Osteoblast (primary cell): ENCODE data around the gene MAGEB3. TPM values are rescaled to one million over a fixed set of nuclear protein-coding genes. Genes with fewer than 3 reads are reported as not detected.
"Not testable (repeated sequence)": the region's sequence is repeated elsewhere in the genome, so short reads cannot be mapped to it uniquely, and the experiment has no call there.

Experiments used
- DNase-seq: peaks from one replicate; pipeline ENCODE4 v3.0.0; 2011; ENCODE audit warnings: low spot score, mixed read lengths; ENCODE audit not compliant: insufficient read length; ENCODE audit errors: missing footprints
- H2AFZ ChIP-seq: 2 replicates; pipeline ENCODE4 v1.6.0; 2011; ENCODE audit warnings: mild to moderate bottlenecking, low read length
- H3K27ac ChIP-seq: 2 replicates; pipeline ENCODE4 v1.5.1; 2011; ENCODE audit warnings: mild to moderate bottlenecking, low read depth, low read length, moderate library complexity
- H3K27me3 ChIP-seq: 2 replicates; pipeline ENCODE4 v1.6.0; 2012; ENCODE audit warnings: mild to moderate bottlenecking, control low read depth, inconsistent platforms, low read length, moderate library complexity; ENCODE audit not compliant: insufficient read depth
- H3K36me3 ChIP-seq: 2 replicates; pipeline ENCODE4 v1.5.1; 2011; ENCODE audit warnings: mild to moderate bottlenecking, low read length, control low read depth, moderate library complexity; ENCODE audit not compliant: insufficient read depth
- H3K4me1 ChIP-seq: 2 replicates; pipeline ENCODE4 v1.5.1; 2011; ENCODE audit warnings: mild to moderate bottlenecking, low read length, control low read depth, moderate library complexity; ENCODE audit not compliant: insufficient read depth
- H3K4me2 ChIP-seq: 2 replicates; pipeline ENCODE4 v1.6.0; 2011; ENCODE audit warnings: mild to moderate bottlenecking, low read length; ENCODE audit not compliant: insufficient read depth
- H3K4me3 ChIP-seq: fragments of 200-600 bp; sonication (generic); 3 replicates; pipeline ENCODE4 v1.5.1; 2012; ENCODE audit warnings: mild to moderate bottlenecking, low read length, inconsistent platforms; ENCODE audit not compliant: insufficient read depth
- H3K79me2 ChIP-seq: 2 replicates; pipeline ENCODE4 v1.6.0; 2012; ENCODE audit warnings: mild to moderate bottlenecking, low read length, control low read depth, inconsistent platforms; ENCODE audit not compliant: insufficient read depth
- H3K9me3 ChIP-seq: 2 replicates; pipeline ENCODE4 v1.5.1; 2011; ENCODE audit warnings: low read depth, low read length, control low read depth
- H4K20me1 ChIP-seq: 2 replicates; pipeline ENCODE4 v1.6.0; 2012; ENCODE audit warnings: mild to moderate bottlenecking, low read length, control low read depth; ENCODE audit not compliant: insufficient read depth
- total RNA-seq: library from RNA; depleted of rRNA; stranded (reverse); fragments of >200 nt; gene quantifications from 2 replicates; pipeline ENCODE4 v1.2.3, GENCODE V29; 2012
- TF ChIP-seq, protein P1 (sequence below): IDR thresholded peaks from 2 replicates; pipeline ENCODE4 v1.5.1; 2011; ENCODE audit warnings: mild to moderate bottlenecking, low read depth, low read length, moderate library complexity; ENCODE audit errors: extremely low read depth

Gene MAGEB3, protein sequence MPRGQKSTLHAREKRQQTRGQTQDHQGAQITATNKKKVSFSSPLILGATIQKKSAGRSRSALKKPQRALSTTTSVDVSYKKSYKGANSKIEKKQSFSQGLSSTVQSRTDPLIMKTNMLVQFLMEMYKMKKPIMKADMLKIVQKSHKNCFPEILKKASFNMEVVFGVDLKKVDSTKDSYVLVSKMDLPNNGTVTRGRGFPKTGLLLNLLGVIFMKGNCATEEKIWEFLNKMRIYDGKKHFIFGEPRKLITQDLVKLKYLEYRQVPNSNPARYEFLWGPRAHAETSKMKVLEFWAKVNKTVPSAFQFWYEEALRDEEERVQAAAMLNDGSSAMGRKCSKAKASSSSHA
- total RNA-seq: not detected in 2 replicates

DNA sequence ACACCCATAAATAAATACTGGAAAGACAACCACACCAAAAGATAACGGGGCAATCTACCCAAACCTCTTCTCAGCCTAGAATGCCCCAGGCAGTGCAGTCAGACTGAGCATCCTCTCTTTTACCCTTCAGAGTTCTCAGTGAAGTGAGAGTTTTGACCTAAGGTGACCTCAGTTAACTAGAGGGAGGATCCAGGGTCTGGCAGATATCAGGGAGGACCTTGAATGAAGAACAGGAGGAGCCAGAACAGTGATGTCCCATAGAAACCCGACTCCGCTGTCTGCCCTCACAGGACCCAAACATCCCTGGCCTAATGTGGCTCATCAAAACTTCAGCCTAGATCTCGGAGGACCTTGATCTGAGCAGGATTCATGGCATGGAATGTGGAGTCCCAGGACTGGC, at the start of gene MAGEB3:
TSS of gene MAGEB3 (plus strand) at position 263 of the 400 bp plus-strand sequence. CDS start 5,268 bp downstream, outside the sequence.
- Histone ChIP-seq H3K4me3 (no peak within 1 kb of the TSS), H3K4me2 (no peak within 1 kb of the TSS), H3K79me2 (no peaks in the 10 kb centered on the region), H3K27ac (no peak within 1 kb of the TSS), H3K36me3 (no peaks in the 10 kb centered on the region), H3K27me3 (no peaks in the 10 kb centered on the region), H2AFZ (no peak within 1 kb of the TSS), H3K9me3 (no peaks in the 10 kb centered on the region), H4K20me1 (no peaks in the 10 kb centered on the region), H3K4me1 (no peaks in the 10 kb centered on the region)
- TF ChIP-seq, protein P1, sequence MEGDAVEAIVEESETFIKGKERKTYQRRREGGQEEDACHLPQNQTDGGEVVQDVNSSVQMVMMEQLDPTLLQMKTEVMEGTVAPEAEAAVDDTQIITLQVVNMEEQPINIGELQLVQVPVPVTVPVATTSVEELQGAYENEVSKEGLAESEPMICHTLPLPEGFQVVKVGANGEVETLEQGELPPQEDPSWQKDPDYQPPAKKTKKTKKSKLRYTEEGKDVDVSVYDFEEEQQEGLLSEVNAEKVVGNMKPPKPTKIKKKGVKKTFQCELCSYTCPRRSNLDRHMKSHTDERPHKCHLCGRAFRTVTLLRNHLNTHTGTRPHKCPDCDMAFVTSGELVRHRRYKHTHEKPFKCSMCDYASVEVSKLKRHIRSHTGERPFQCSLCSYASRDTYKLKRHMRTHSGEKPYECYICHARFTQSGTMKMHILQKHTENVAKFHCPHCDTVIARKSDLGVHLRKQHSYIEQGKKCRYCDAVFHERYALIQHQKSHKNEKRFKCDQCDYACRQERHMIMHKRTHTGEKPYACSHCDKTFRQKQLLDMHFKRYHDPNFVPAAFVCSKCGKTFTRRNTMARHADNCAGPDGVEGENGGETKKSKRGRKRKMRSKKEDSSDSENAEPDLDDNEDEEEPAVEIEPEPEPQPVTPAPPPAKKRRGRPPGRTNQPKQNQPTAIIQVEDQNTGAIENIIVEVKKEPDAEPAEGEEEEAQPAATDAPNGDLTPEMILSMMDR: no peak
- no peak for DNase-seq

DNA sequence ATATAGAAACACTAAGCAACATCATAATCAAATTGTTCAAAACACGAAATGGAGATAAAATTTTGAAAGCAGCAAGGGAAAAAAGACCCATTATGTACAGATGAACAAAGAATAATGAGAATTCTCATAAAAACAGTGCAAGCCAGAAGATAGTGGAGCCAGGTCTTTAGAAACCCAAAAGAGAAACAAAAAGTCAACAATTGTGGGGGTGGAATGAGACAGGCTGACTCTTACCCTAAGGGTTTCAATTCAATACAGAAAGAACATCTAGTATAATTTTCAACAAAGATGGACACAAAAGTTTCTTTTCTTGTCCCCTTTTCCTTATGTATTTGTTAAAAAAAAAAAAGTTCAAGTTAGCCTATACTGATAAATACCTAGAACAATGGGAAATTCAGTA, 49.1 kb upstream of the MAGEB3 start:
- no peaks in the 10 kb centered on the region for H3K79me2 ChIP-seq
- H3K4me3 ChIP-seq: no peak overlapping the region
- no peaks in the 10 kb centered on the region for H3K9me3 ChIP-seq
- no peaks in the 10 kb centered on the region for H3K36me3 ChIP-seq
- H3K27me3 ChIP-seq: no peaks in the 10 kb centered on the region
- H3K4me2 ChIP-seq: no peak overlapping the region
- no peak overlapping the region for H3K27ac ChIP-seq
- H2AFZ ChIP-seq: no peak overlapping the region
- H3K4me1 ChIP-seq: no peaks in the 10 kb centered on the region
- peak; percentile 27 for DNase-seq
- TF ChIP-seq, protein P1: no peak
- H4K20me1 ChIP-seq: no peaks in the 10 kb centered on the region

DNA sequence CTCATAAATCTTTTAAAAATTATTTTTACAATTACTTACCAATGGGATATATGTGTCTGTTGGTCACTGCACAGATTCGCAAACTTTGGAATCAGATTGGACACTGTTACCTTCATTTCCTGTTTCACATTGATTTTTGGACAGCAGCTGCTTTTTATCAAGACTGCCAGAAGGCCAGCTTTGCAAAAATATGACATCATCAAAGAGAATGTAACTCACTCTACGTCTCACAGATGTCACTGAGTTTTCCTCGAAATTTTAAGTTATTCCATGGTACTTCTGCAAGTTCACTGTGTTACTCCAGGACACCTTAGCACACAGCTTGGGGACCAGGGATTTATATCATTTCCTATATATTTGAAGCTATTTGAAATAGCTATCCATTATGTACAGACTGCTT, 46.9 kb upstream of the MAGEB3 start:
- Histone ChIP-seq H3K4me2 (no peak overlapping the region), H3K9me3 (no peaks in the 10 kb centered on the region), H3K79me2 (no peaks in the 10 kb centered on the region), H3K27me3 (no peaks in the 10 kb centered on the region), H3K4me1 (no peaks in the 10 kb centered on the region), H3K36me3 (no peaks in the 10 kb centered on the region), H3K4me3 (no peak overlapping the region), H3K27ac (no peak overlapping the region), H4K20me1 (no peaks in the 10 kb centered on the region), H2AFZ (no peak overlapping the region)
- TF ChIP-seq, protein P1: no peak
- no peak for DNase-seq

DNA sequence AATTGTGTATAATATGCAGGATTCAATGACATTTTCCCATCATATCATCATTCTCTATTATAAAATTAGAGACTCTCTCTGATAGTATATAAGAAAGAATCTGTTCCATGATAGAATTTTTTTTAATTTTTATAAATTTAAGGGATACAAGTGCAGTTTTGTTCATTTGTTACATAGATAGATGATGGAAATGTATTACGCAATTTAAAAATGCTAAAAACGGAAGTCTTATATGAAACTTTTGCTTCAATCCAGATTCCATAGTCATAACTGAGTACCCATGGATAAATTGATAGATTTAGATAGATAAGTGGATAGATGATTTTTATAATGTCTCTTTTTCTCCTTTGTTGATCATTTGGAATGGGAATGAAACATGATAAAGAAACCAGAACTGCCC, 40.0 kb upstream of the MAGEB3 start:
- TF ChIP-seq, protein P1: no peak
- H3K27ac ChIP-seq: no peak overlapping the region
- no peaks in the 10 kb centered on the region for H4K20me1 ChIP-seq
- DNase-seq: no peak
- no peaks in the 10 kb centered on the region for H3K79me2 ChIP-seq
- H3K36me3 ChIP-seq: no peaks in the 10 kb centered on the region
- no peaks in the 10 kb centered on the region for H3K4me1 ChIP-seq
- no peaks in the 10 kb centered on the region for H3K27me3 ChIP-seq
- H2AFZ ChIP-seq: no peak overlapping the region
- no peak overlapping the region for H3K4me2 ChIP-seq
- H3K4me3 ChIP-seq: no peak overlapping the region
- peaks cover 2% of the 10 kb centered on the region for H3K9me3 ChIP-seq

DNA sequence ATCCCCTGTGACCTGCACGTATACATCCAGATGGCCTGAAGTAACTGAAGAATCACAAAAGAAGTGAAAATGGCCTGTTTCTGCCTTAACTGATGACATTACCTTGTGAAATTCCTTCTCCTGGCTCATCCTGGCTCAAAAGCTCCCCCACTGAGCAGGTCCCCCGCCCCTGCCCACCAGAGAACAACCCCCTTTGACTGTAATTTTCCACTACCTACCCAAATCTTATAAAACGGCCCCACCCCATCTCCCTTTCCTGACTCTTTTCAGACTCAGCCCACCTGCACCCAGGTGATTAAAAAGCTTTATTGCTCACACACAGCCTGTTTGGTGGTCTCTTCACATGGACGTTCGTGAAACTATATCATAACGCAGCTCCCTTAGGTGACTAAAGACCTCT, 36.5 kb upstream of the MAGEB3 start:
- not testable (repeated sequence) for DNase-seq, H3K4me3 ChIP-seq, H3K27ac ChIP-seq

More for the DNA sequence above, 36.5 kb upstream of the MAGEB3 start:
- H3K9me3 ChIP-seq, H2AFZ ChIP-seq, H3K27me3 ChIP-seq, H3K4me1 ChIP-seq, H3K36me3 ChIP-seq, H3K4me2 ChIP-seq, H4K20me1 ChIP-seq, H3K79me2 ChIP-seq: not testable (repeated sequence)
